Stimulated activated CD4-positive, alpha-beta T cell treated with anti-CD3 and anti-CD28 coated beads, Interleukin-4, amount 100 ng/mL, for 24 hours (primary cell): ENCODE measurements around the gene PAMR1.

Experiments used
- DNase-seq: peaks from one replicate; pipeline ENCODE4 v3.0.0-alpha.2; 2020

The PAMR1 gene

DNA sequence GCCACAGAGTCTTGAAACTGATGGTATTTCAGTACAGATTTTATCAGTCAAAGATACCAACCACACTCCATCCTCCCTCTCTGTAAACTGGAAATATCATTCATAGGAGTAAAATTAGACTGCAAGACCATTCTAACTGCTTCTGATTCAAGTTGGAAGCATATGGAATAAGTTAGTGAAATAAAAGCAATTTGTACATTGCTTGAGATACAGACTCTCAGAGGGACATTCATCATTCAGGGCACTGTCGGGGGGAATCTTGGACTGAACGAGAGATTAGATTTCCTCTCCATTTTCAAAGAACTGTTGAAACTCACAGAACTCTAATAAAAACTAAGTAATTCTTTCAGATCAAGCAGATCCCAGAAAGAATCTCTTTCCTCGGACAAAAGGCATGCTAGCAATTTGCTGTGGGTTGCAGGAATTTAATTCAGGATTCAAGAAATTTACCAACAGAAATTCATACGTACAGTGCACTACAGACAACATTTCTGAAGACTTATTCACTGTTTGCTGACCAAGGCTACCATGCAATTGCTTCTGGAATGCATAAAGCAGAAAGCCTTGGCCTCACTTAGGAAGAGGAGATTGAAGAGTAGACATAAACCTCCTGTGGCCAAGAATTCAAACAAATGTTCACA is 34.1 kb downstream of the PAMR1 start:
- no peak for DNase-seq

GRCh38 chr11:35488117-35488516 is 37.3 kb downstream of the PAMR1 start:
- no peak for DNase-seq

DNA sequence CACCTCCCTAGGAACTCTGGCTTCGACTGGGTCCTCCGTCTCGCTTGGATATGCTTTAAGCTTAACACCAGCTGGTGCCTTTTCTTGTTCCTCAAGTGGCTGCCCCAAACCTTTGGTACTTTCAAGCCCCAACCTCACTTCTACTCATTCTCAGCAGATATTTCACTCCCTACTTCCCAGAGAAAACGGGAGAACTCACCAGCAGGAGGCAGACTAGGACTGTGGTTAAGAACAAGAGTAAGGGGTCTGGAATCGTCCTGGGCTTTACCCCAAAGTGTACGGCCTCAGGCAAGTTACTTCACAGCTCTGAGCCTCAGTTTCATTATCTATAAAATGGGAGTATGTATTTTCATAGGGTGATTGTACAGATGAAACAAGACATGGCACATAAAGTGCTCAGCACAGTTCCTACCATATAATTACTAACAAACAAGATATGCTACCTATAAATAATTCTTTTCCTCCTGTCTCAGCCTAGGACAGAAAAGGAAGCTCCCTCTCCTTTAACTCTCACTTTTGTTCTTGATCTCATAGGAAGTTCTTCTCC is 37.8 kb downstream of the PAMR1 start:
- DNase-seq = no peak

DNA sequence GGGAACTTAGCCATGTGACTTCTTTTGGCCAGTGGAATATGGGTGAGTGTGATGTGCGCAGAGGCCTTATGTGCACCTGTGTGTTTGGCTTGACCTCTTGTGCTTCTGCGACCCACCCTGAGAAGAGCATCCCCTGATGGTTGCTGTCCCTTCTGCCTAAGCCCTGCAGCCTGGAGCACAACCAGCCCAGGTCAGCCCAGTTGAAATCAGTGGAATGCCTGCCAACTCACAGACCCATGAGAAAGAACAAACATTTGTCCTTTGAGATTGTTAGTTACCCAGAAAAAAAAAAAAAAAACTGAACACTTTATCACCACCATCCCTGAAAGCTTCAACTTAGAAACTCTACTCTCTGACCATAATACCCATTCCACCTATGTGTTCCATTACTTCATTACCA is 38.5 kb downstream of the PAMR1 start:
- DNase-seq = no peak

GRCh38 chr11:35486446-35486845 is 39.0 kb downstream of the PAMR1 start:
- DNase-seq = no peak

GRCh38 chr11:35485656-35486322 is 39.6 kb downstream of the PAMR1 start:
- DNase-seq = peak; percentile 82

- no peak for DNase-seq
Measured at GRCh38 chr11:35484435-35484834, 41.0 kb downstream of the PAMR1 start.

DNA sequence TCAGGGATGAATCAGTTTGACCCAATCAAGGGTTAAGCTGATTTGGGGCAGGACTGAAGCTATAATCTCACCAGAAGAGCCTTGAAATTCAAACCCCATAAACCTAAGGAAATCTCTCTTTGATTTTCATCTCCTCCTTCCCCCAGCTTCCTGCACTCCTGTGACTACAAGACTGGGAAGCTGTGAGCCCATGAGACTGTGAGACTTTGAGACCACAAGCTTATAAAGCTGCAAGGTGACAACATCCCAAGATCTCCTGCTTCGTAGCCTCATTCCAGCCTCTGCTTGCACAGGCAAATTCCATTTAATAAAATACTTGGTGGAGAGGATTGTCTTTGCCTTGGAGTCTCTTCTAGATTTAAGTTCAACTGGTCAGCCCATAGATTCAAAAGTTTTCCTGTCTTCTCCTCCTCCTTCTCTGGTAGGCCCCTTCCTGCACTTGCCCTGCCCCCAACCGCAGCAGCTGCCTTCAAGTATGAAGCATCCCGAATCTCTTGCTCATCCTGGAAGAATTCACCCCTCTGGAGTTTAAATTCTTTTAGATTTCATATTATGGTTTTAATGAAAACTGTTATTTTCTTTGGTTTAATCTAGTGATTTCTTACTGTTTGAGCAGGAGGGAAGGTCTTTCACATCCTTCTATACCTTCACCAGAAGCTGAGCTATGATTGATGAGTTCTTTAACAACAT is 42.1 kb downstream of the PAMR1 start:
- no peak for DNase-seq

DNA sequence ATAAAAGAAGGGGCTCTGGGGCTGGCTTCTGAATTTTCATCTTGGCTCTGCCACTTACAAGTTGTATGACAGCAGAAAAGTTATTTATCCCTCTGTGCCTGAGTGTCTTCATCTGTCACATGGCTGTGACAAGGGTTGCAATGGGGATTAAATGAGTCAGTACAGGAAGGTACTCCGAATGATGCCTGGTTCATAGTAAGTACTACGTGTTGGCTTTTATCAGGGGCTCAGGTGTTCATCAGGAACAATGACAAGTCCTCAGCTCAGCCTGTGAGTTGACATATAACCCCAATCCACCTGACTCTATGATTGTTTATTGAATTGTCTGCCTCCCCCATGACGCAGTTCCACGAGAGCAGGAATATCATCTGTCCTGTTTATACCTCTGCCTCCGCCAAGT is 45.7 kb downstream of the PAMR1 start:
- no peak for DNase-seq

DNA sequence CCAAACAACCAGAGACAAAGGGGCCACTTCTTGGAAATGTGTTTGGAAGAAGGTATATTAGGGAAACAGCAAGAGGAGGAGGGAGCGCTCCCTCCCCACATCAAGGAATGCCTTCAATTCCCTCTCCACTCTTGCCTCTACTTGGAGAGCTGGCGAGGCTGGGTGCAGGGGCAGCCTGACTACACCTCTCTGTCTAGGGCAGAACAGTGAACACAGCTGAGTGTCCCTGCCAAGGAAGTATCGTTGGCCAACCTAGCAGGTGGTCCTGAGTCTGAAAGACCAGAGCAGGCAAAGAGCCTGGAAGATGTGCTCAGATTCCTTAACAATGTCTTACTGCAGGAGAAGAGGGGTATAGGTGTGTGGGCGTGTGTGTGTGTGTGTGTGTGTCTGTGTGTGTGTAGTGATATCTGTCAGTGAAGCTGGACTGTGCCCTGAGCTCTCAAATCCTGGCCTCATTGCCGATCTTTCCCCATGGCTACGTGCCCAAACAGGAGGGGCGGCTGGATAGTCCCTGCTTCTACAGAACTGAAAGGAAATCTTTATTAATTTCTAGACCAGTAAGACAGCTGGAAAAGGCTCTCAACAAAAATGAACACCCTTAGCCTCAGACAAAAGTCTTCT is 46.8 kb downstream of the PAMR1 start:
- DNase-seq = no peak

DNA sequence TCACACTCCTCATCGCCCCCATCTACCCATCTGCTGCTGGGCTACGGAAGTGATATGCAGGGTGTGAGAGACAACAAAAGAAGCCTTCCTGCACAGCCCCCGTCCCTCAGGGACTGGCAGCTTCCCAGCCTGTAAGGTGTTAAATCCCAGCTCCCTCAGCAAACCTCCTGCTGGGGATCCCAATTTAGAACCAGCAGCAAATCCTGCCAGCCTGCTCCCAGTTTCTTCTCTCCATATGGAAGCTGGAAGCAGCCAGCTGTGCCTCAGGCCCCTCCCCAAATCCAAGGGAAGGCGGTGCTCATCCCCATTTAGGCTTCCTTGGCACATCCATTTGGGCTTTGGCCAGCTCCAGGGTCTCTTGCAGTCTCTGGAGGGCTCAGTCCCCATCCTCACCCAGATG is 47.5 kb downstream of the PAMR1 start:
- DNase-seq = no peak

DNA sequence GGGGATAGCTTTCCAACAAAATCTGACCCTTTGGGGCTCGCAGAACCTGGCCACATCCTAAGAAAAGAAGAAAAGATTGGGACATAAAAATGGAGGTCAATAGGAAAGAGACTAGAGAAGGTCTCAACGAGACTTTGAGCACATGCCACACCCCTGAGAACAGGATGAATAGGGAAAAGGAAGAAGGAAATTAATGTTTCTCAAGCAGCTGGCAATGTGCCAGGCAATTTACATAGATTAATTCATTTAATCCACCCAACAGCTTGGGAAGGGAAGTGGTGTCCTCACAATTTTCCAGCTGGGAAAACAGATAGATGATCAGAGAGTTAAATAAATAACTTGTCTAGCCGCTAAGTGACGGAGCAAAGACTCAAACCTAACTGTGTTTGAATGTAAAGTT is 50.7 kb downstream of the PAMR1 start:
- no peak for DNase-seq

- DNase-seq = no peak
Measured at GRCh38 chr11:35473795-35474374, 51.5 kb downstream of the PAMR1 start.

DNA sequence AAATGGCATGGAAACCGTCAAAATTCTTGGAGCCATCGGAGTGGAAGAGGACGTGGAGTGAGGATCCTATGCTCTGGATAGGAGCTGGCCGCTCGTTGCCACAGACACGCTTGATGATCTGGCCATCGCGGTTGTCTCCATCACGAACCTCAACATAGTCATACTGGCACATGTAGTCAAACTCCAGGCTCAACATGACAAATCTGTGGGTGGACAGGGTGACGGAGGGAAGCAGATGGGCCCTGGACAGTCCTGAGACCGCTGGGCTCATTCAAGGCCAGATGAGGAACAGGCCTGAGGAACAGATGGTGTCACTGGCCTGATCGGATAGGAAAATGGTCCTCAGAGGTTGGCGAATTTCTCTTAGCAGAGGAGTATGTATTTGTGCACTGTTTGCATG is 54.8 kb downstream of the PAMR1 start:
- no peak for DNase-seq

- no peak for DNase-seq
Measured at GRCh38 chr11:35466058-35466457, 59.4 kb downstream of the PAMR1 start.

DNA sequence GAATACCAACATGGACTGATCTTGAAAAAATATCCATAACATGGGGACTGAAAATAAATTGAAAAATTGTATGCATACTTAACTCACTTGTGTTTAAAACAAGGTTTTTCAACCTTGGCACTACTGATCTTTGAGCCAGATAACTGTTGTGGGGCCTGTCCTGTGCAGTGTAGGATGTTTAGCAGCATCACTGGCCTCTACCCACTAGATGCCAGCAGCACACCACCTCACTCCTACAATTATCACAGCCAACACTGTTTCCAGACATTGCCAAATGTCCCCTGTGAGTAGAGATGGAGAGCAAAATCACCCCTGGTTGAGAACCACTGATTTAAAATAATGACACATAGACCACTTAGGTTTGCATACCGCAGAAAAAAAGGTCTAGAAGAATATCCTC is 61.1 kb downstream of the PAMR1 start:
- no peak for DNase-seq

GRCh38 chr11:35463331-35463751 is 62.1 kb downstream of the PAMR1 start:
- DNase-seq = no peak

- DNase-seq = no peak
Measured at GRCh38 chr11:35461917-35462538, 63.4 kb downstream of the PAMR1 start.

- DNase-seq = no peak
Measured at GRCh38 chr11:35459489-35459888, 65.9 kb downstream of the PAMR1 start.

DNA sequence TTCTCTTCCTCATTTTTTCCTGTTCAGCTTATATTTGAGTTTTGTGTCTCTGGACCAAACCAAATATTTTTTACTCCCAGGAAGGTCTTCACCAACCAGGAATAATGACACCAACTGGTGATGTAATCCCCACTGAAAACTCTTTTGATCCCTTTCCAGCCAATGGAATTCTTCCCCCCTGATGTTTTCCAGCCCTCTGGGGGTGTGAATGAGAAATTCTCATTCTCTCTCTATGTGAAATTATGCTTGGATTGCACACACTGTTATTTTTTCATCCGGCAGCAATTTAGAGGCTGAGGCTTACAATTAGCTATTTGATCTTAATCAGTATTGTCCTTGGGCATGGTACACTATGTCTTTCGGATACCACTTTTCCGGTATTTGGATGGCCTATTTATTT is 66.6 kb downstream of the PAMR1 start:
- DNase-seq = no peak

GRCh38 chr11:35454362-35454761 is 71.1 kb downstream of the PAMR1 start:
- DNase-seq = no peak

GRCh38 chr11:35436581-35437250 is 88.7 kb downstream of the PAMR1 start:
- DNase-seq = no peak
